Mesendoderm (in vitro differentiated cells): ENCODE results near the gene TOR1AIP2.

Experiments used
- DNase-seq: peaks from one replicate; pipeline ENCODE4 v3.0.0; 2013
- H2AK5ac ChIP-seq: 2 replicates; pipeline ENCODE4 v1.6.1; 2013; ENCODE audit warnings: low read length, inconsistent platforms
- H2BK120ac ChIP-seq: 2 replicates; pipeline ENCODE4 v1.6.1; 2013; ENCODE audit warnings: low read depth, mild to moderate bottlenecking, low read length, moderate library complexity, mixed read lengths
- H2BK15ac ChIP-seq: replicated peaks from 2 replicates; pipeline ENCODE4 v1.6.1; 2013; ENCODE audit warnings: low read depth, mild to moderate bottlenecking, moderate library complexity
- H2BK5ac ChIP-seq: 2 replicates; pipeline ENCODE4 v1.6.1; 2013; ENCODE audit warnings: low read length, inconsistent platforms
- H3K18ac ChIP-seq: 2 replicates; pipeline ENCODE4 v1.6.1; 2013; ENCODE audit warnings: mild to moderate bottlenecking, low read length, mixed read lengths
- H3K23ac ChIP-seq: one replicate; pipeline ENCODE4 v1.6.1; 2013; ENCODE audit warnings: low read length
- H3K27ac ChIP-seq: 2 replicates; pipeline ENCODE4 v1.5.1; 2013; ENCODE audit warnings: low read depth, mild to moderate bottlenecking, inconsistent platforms, low read length, moderate library complexity
- H3K27me3 ChIP-seq: 2 replicates; pipeline ENCODE4 v1.6.1; 2013; ENCODE audit warnings: low read length, control low read depth, mild to moderate bottlenecking, inconsistent platforms; ENCODE audit not compliant: insufficient read depth, poor library complexity
- H3K36me3 ChIP-seq: 2 replicates; pipeline ENCODE4 v1.6.1; 2013; ENCODE audit warnings: low read length, inconsistent platforms; ENCODE audit not compliant: control insufficient read depth, insufficient read depth
- H3K4ac ChIP-seq: one replicate; pipeline ENCODE4 v1.6.1; 2013; ENCODE audit warnings: low read depth, mild to moderate bottlenecking, low read length, moderate library complexity
- H3K4me1 ChIP-seq: 2 replicates; pipeline ENCODE4 v1.6.1; 2013; ENCODE audit warnings: low read depth, low read length, inconsistent platforms; ENCODE audit not compliant: control insufficient read depth
- H3K4me2 ChIP-seq: 2 replicates; pipeline ENCODE4 v1.6.1; 2013; ENCODE audit warnings: low read length
- H3K4me3 ChIP-seq: 2 replicates; pipeline ENCODE4 v1.5.1; 2013; ENCODE audit warnings: mild to moderate bottlenecking, low read length
- H3K56ac ChIP-seq: one replicate; pipeline ENCODE4 v1.6.1; 2013; ENCODE audit warnings: low read length
- H3K79me1 ChIP-seq: 2 replicates; pipeline ENCODE4 v1.6.1; 2013; ENCODE audit warnings: low read length, inconsistent platforms
- H3K79me2 ChIP-seq: 2 replicates; pipeline ENCODE4 v1.6.1; 2013; ENCODE audit warnings: mild to moderate bottlenecking, low read length; ENCODE audit not compliant: control insufficient read depth, insufficient read depth
- H3K9ac ChIP-seq: 2 replicates; pipeline ENCODE4 v1.6.1; 2013; ENCODE audit warnings: low read length, inconsistent platforms
- H4K5ac ChIP-seq: one replicate; pipeline ENCODE4 v1.6.1; 2013; ENCODE audit warnings: low read length
- H4K8ac ChIP-seq: one replicate; pipeline ENCODE4 v1.6.1; 2013; ENCODE audit warnings: low read depth, mild to moderate bottlenecking, control low read depth, low read length, moderate library complexity
- WGBS: extraction: QIAGEN DNeasy Blood & Tissue Kit; methylation state at CpG from one replicate; pipeline ENCODE4 v1.1.7; 2013; ENCODE audit warnings: low lambda C conversion rate, missing lambda C conversion rate; ENCODE audit not compliant: insufficient coverage; ENCODE audit errors: extremely low coverage; 5-methylcytosine and 5-hydroxymethylcytosine counted together

The TOR1AIP2 gene

GRCh38 chr1:179818260-179818659 lies 59.3 kb downstream of the TOR1AIP2 start:
- H3K27me3 ChIP-seq, result no peaks in the 10 kb centered on the region
- no peak overlapping the region for H3K9ac ChIP-seq
- DNase-seq, result no peak
- no peaks in the 10 kb centered on the region for H3K79me2 ChIP-seq
- H2AK5ac ChIP-seq, result no peak overlapping the region
- H3K4me1 ChIP-seq, result no peaks in the 10 kb centered on the region
- no CpG with 5 or more reads among the region's 7 CpGs for WGBS
- H3K4me2 ChIP-seq, result no peak overlapping the region
- H3K56ac ChIP-seq, result no peak overlapping the region
- no peak overlapping the region for H3K18ac ChIP-seq
- H3K27ac ChIP-seq, result no peak overlapping the region
- H3K4me3 ChIP-seq, result no peak overlapping the region
- H4K8ac ChIP-seq, result no peak overlapping the region
- H2BK5ac ChIP-seq, result no peak overlapping the region
- no peak overlapping the region for H3K23ac ChIP-seq
- no peaks in the 10 kb centered on the region for H3K36me3 ChIP-seq
- H3K4ac ChIP-seq, result no peak overlapping the region
- H2BK120ac ChIP-seq, result no peak overlapping the region
- no peak overlapping the region for H4K5ac ChIP-seq
- no peak overlapping the region for H2BK15ac ChIP-seq
- H3K79me1 ChIP-seq, result no peaks in the 10 kb centered on the region

DNA sequence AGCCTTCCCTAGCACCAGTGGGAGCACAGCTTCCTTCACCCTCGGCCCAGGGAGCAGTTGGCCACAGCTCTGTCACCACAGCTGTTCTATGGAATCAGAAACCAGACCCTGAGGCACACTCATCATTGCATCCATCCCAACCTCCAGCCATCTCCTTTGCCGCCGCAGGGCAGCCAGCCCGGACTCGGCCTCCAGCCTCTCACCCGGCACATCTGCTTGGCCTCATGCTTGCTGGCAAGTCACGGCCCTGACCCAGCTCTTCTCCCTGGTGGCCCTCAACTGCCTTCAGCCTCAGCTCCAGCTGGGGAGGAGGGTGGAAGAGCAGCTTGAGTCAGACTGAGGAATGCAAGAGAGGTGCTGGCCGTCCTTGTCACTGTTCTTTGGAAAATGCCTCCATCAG lies 59.8 kb downstream of the TOR1AIP2 start:
- no peak overlapping the region for H3K18ac ChIP-seq
- no peaks in the 10 kb centered on the region for H3K79me2 ChIP-seq
- H3K36me3 ChIP-seq, result no peaks in the 10 kb centered on the region
- no peak overlapping the region for H4K5ac ChIP-seq
- H3K4ac ChIP-seq, result no peak overlapping the region
- H3K4me1 ChIP-seq, result no peaks in the 10 kb centered on the region
- H4K8ac ChIP-seq, result no peak overlapping the region
- H3K27ac ChIP-seq, result no peak overlapping the region
- H3K23ac ChIP-seq, result no peak overlapping the region
- H3K27me3 ChIP-seq, result no peaks in the 10 kb centered on the region
- no peak overlapping the region for H3K56ac ChIP-seq
- no CpG with 5 or more reads among the region's 8 CpGs for WGBS
- no peak overlapping the region for H2BK5ac ChIP-seq
- H3K79me1 ChIP-seq, result no peaks in the 10 kb centered on the region
- H2BK15ac ChIP-seq, result no peak overlapping the region
- no peak for DNase-seq
- no peak overlapping the region for H2BK120ac ChIP-seq
- H3K4me2 ChIP-seq, result no peak overlapping the region
- no peak overlapping the region for H2AK5ac ChIP-seq
- no peak overlapping the region for H3K9ac ChIP-seq
- H3K4me3 ChIP-seq, result no peak overlapping the region

DNA sequence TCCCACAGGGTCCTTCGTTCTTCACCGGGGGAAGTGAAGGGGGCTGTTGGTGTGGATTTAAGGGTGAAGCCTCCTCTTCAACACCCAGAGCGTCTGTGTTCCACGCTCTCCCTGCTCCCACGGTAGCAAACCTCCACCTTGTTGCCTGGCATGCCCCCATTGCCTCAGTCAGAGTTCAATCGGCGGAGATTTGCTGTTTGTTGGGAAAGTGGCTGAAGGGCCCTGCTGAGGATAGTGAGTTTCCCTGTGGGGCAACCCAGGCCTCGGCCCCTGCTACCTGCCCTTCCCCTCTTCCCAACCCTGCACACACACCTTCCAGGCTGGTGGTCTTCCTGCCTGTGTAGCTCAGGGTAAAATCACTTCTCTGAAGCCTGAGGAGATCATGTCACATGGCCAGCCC lies 60.5 kb downstream of the TOR1AIP2 start:
- no peak overlapping the region for H3K4me3 ChIP-seq
- no peaks in the 10 kb centered on the region for H3K79me2 ChIP-seq
- H2BK120ac ChIP-seq, result no peak overlapping the region
- DNase-seq, result no peak
- H4K5ac ChIP-seq, result no peak overlapping the region
- H3K4me2 ChIP-seq, result no peak overlapping the region
- no peaks in the 10 kb centered on the region for H3K4me1 ChIP-seq
- H3K4ac ChIP-seq, result no peak overlapping the region
- H2AK5ac ChIP-seq, result no peak overlapping the region
- H3K27me3 ChIP-seq, result no peaks in the 10 kb centered on the region
- no peaks in the 10 kb centered on the region for H3K79me1 ChIP-seq
- no peak overlapping the region for H3K27ac ChIP-seq
- no peaks in the 10 kb centered on the region for H3K36me3 ChIP-seq
- H4K8ac ChIP-seq, result no peak overlapping the region
- H3K56ac ChIP-seq, result no peak overlapping the region
- no peak overlapping the region for H2BK5ac ChIP-seq
- WGBS, result no CpG with 5 or more reads among the region's 8 CpGs
- no peak overlapping the region for H3K9ac ChIP-seq
- H2BK15ac ChIP-seq, result no peak overlapping the region
- H3K23ac ChIP-seq, result no peak overlapping the region
- no peak overlapping the region for H3K18ac ChIP-seq

DNA sequence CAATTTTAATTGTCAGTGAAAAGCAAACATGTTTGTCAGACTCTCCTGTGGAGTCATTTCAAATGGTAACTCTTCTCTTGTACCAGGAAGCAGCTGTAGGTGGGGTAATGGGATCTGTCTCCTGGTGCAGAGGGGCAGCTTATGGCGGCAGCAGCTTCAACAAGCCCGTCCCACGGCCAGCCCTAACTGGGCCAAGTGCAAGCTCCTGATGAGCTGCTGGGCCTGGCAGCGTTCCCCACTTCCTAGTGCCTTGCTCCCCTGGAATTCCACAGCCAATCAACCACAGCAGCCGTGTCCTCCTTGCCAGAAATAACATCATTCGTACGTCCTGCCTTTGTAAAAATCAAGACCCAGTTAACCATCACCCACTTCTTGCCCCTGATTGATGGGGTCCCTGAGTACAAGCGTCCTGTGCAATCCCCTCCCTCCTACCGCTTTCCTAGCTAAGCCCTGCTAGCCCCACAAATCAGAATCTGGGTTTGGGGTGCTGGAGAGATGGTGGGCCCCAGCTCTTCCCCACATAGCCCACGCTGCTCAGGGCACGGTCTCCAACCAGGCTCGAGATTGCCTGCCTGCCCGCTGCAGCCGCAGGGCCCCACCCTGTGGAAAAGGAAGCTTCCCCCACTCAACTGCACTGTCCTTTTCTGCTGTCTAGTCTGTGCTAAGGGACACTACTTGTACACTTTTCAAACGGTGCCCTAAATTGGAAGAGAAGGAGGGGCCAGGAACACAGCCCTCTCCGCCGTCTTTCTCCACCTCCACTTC lies 61.2 kb downstream of the TOR1AIP2 start:
- H4K5ac ChIP-seq, result no peak overlapping the region
- H3K79me2 ChIP-seq, result no peaks in the 10 kb centered on the region
- H2BK5ac ChIP-seq, result no peak overlapping the region
- H3K4me1 ChIP-seq, result no peaks in the 10 kb centered on the region
- no peak overlapping the region for H2BK120ac ChIP-seq
- no peak overlapping the region for H3K4ac ChIP-seq
- no peak overlapping the region for H3K56ac ChIP-seq
- H3K23ac ChIP-seq, result no peak overlapping the region
- no peak overlapping the region for H3K4me3 ChIP-seq
- no peaks in the 10 kb centered on the region for H3K36me3 ChIP-seq
- DNase-seq, result no peak
- no peak overlapping the region for H3K4me2 ChIP-seq
- no peaks in the 10 kb centered on the region for H3K79me1 ChIP-seq
- WGBS, result no CpG with 5 or more reads among the region's 17 CpGs
- no peak overlapping the region for H3K9ac ChIP-seq
- H3K27me3 ChIP-seq, result no peaks in the 10 kb centered on the region
- no peak overlapping the region for H2AK5ac ChIP-seq
- no peak overlapping the region for H4K8ac ChIP-seq
- no peak overlapping the region for H3K27ac ChIP-seq
- H2BK15ac ChIP-seq, result no peak overlapping the region
- H3K18ac ChIP-seq, result no peak overlapping the region

- no peak overlapping the region for H3K4me3 ChIP-seq
These were observed 62.0 kb downstream of the TOR1AIP2 start for GRCh38 chr1:179815641-179816040.

GRCh38 chr1:179814546-179814838 lies 63.1 kb downstream of the TOR1AIP2 start:
- H3K36me3 ChIP-seq, result no peaks in the 10 kb centered on the region
- DNase-seq, result no peak

More at GRCh38 chr1:179815641-179816040, 62.0 kb downstream of the TOR1AIP2 start:
- Histone ChIP-seq H3K36me3 (no peaks in the 10 kb centered on the region), H3K4me1 (no peaks in the 10 kb centered on the region), H3K4ac (no peak overlapping the region), H2BK15ac (no peak overlapping the region), H4K5ac (no peak overlapping the region), H3K23ac (no peak overlapping the region), H3K79me2 (no peaks in the 10 kb centered on the region), H3K79me1 (no peaks in the 10 kb centered on the region), H3K56ac (no peak overlapping the region), H3K27ac (no peak overlapping the region), H2AK5ac (no peak overlapping the region), H2BK5ac (no peak overlapping the region), H2BK120ac (no peak overlapping the region), H4K8ac (no peak overlapping the region), H3K27me3 (no peaks in the 10 kb centered on the region), H3K4me2 (peak overlapping the region; percentile 96), H3K18ac (no peak overlapping the region), H3K9ac (no peak overlapping the region)
- WGBS, result no CpG with 5 or more reads among the region's 5 CpGs
- DNase-seq, result no peak

More at GRCh38 chr1:179814546-179814838, 63.1 kb downstream of the TOR1AIP2 start:
- peak overlapping the region; percentile 92 for H3K4me2 ChIP-seq
- H3K9ac ChIP-seq, result peak overlapping the region; percentile 36
- no peak overlapping the region for H4K8ac ChIP-seq
- no peak overlapping the region for H3K27ac ChIP-seq
- no peaks in the 10 kb centered on the region for H3K27me3 ChIP-seq
- no peak overlapping the region for H2BK120ac ChIP-seq
- no peak overlapping the region for H3K4me3 ChIP-seq
- H3K79me2 ChIP-seq, result no peaks in the 10 kb centered on the region
- no peak overlapping the region for H2BK5ac ChIP-seq
- no peaks in the 10 kb centered on the region for H3K4me1 ChIP-seq
- no peak overlapping the region for H3K23ac ChIP-seq
- peak overlapping the region; percentile 51 for H3K56ac ChIP-seq
- H3K4ac ChIP-seq, result no peak overlapping the region
- WGBS, result no CpG with 5 or more reads among the region's 16 CpGs
- H2AK5ac ChIP-seq, result no peak overlapping the region
- H3K18ac ChIP-seq, result no peak overlapping the region
- no peaks in the 10 kb centered on the region for H3K79me1 ChIP-seq
- H2BK15ac ChIP-seq, result no peak overlapping the region
- no peak overlapping the region for H4K5ac ChIP-seq
